Right hindlimb (tissue), 1 donor: Measurements from ENCODE around the gene CD24.

Source experiments
- DNase-seq: peaks from one replicate; pipeline ENCODE4 v3.0.0-alpha.2; 2018

The CD24 gene

GRCh38 chr6:106967936-106968555 is 6.5 kb downstream of the CD24 start:
- DNase-seq, result no peak

- no peak for DNase-seq
Measured at GRCh38 chr6:106966671-106967640, 7.6 kb downstream of the CD24 start.

DNA sequence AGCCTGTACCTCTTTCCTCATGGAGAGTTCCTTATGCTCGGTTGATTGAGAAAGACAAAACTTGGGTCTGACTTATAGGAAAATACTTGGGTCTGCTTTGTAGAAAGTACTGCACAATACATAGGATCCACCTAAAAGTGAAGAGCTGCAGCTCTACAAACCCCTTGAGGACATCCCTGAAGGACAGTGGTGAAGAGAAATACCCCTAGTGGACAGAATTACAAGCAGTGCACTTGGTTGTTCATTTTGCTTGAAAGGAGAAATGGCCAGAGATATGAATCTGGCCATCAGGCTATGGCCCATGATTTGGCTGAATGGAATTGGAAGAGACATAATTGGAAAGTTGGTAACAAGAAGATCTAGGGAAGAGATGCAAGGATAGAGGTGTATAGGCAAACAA is 8.3 kb downstream of the CD24 start:
- no peak for DNase-seq

- no peak for DNase-seq
Measured at GRCh38 chr6:106964954-106965353, 9.6 kb downstream of the CD24 start.

GRCh38 chr6:106964099-106964498 is 10.4 kb downstream of the CD24 start:
- no peak for DNase-seq

- no peak for DNase-seq
Measured at GRCh38 chr6:106963544-106963943, 11.0 kb downstream of the CD24 start.

DNA sequence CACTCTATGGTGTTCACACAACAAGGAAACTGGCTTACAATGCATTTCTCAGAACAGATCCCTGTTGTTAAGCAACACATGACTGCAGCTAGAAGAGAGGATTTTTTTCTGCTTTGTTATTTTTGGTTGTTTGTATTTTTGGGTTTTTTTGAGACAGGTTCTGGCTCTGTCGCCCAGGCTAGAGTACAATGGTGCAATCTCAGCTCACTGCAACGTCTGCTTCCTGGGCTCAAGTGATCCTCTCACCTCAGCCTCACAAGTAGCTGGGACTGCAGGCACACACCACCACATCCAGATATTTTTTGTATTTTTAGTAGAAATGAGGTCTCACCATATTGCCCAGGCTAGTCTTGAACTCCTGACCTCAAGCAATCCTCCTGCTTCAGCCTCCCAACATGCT is 12.7 kb downstream of the CD24 start:
- no peak for DNase-seq

DNA sequence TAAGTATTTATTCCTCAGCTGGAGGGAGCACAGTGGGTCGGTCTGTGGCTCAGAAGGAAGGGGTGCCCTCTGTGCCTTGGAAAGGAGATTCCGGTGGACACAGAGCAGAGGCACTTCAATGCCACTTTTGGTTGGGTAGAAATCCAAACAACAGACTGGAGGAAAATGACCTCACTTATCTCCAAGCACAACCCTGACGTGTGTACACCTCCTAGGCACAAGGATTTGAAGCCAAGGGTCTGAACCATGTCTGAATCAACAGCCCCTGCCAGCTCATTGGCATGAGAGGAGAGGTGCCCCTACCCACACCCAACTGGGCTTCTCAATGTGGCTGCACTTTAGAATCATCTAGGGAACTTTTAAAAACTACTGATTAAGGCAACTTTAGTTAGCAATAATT is 13.4 kb downstream of the CD24 start:
- DNase-seq, result no peak

DNA sequence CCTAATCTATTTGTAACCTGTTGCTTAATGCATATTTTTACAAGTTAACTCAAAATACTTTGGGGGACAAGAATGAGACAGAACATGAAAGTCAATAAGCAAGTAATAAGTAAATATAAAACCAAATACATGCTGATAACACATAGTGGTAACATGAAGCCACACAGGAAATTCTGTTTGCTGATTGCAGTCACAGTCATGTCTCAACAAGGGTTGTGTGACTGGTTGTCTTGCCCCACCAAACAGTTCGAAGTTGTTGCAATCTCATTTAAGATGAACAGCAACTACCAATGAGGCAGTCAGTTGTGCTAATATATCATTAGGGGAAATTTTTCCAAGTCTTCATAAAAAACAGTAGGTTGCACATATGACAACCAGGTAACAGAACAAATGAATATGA is 14.5 kb downstream of the CD24 start:
- DNase-seq, result no peak

- DNase-seq, result no peak
Measured at GRCh38 chr6:106939848-106940247, 34.7 kb downstream of the CD24 start.

GRCh38 chr6:106939208-106939607 is 35.3 kb downstream of the CD24 start:
- DNase-seq, result no peak

- DNase-seq, result peak; percentile 64
Measured at GRCh38 chr6:106927531-106928398, 46.8 kb downstream of the CD24 start.

DNA sequence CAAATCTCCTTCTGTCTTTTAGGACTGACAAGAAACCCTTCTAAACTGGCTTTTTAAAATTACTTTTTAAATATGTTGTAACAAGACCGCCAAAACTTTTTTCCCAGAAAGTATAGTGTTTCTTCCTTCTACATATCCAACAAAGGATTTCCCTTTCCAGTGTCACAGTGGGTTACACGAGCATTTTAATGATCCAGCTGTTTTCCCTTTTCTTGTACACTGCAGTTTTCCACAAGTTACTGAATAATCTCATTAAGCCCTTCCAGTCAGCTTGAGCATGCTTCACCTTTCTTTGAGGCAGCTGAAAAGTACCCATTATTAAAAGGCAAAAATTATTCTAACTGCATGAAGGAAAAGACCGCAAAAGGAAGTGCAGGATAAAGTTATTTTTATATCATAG is 48.6 kb downstream of the CD24 start:
- DNase-seq, result no peak

- DNase-seq, result no peak
Measured at GRCh38 chr6:106924694-106925523, 49.6 kb downstream of the CD24 start.

- no peak for DNase-seq
Measured at GRCh38 chr6:106922626-106923025, 51.9 kb downstream of the CD24 start.
